ENCODE results near the gene COL27A1. TPM values are rescaled to one million over a fixed set of nuclear protein-coding genes. Genes with fewer than 3 reads are reported as not detected.

COL27A1 gene
- polyA plus RNA-seq, 1 donor (not counting 4 experiments of a cell fraction or from before 2014, with no cell fraction given), result 14.0 TPM

GRCh38 chr9:114164191-114164794, 9.0 kb downstream of the COL27A1 start:
- H3K9me1 ChIP-seq (ENCODE audit: control insufficient read depth, extremely low read depth, insufficient read depth, low read length), result peaks cover 7% of the 10 kb centered on the region
- H3K4me2 ChIP-seq (ENCODE audit: control insufficient read depth, extremely low read depth, insufficient read depth, low read depth, low read length), result peak overlapping the region; percentile 10
- peak overlapping the region; percentile 14 for H3K27ac ChIP-seq (ENCODE audit: control insufficient read depth, insufficient read depth, low read length)
- no peaks in the 10 kb centered on the region for H4K20me1 ChIP-seq (ENCODE audit: control insufficient read depth, extremely low read depth, insufficient read depth, low read length)
- H3K9ac ChIP-seq (ENCODE audit: control insufficient read depth, extremely low read depth, insufficient read depth, low read length), result no peak overlapping the region
- dilution Hi-C loops (cut with MboI; ENCODE audit: extremely low pct_ligation_motif_present, low sequenced_read_pairs), result no loop called here
- peaks cover 52% of the 10 kb centered on the region for H3K79me2 ChIP-seq (ENCODE audit: control insufficient read depth, insufficient read depth, low read length)
- TF ChIP-seq CTCF (optimal IDR thresholded peaks at IDR 0.05 in 1 of 3, IDR thresholded peaks at IDR 0.05 in 1 of 3, conservative IDR thresholded peaks at IDR 0.05 in 1 of 3; ENCODE audit: extremely low read depth in 1 of 3, insufficient read depth in 2 of 3, low read length in 3 of 3) (no peak), EZH2 (IDR thresholded peaks at IDR 0.05; ENCODE audit: low read length) (no peak)
- H3K4me3 ChIP-seq (ENCODE audit: control insufficient read depth in 2 of 3, extremely low read depth in 1 of 3, insufficient read depth in 2 of 3, low read depth in 1 of 3, low read length in 3 of 3), result no peak overlapping the region
- no peaks in the 10 kb centered on the region for H3K9me3 ChIP-seq (ENCODE audit: control insufficient read depth, low read depth, low read length)
- FAIRE-seq, result no peak
- no peak for DNase-seq (ENCODE audit: low read depth, low spot score)
- H3K4me1 ChIP-seq (ENCODE audit: control insufficient read depth, extremely low read depth, insufficient read depth, low read length), result peaks cover 24% of the 10 kb centered on the region
- H2AFZ ChIP-seq (ENCODE audit: control insufficient read depth, low read length), result no peak overlapping the region
- peaks cover 6 to 26% of the 10 kb centered on the region in 2 experiments for H3K36me3 ChIP-seq (ENCODE audit: control insufficient read depth in 2 of 2, extremely low read depth in 1 of 2, insufficient read depth in 2 of 2, low read length in 2 of 2)
- H3K27me3 ChIP-seq (ENCODE audit: control insufficient read depth, extremely low read depth, insufficient read depth, low read length), result no peaks in the 10 kb centered on the region

GRCh38 chr9:114165407-114166102, 10.2 kb downstream of the COL27A1 start:
- no peak for FAIRE-seq
- dilution Hi-C loops (cut with MboI; ENCODE audit: extremely low pct_ligation_motif_present, low sequenced_read_pairs), result no loop called here
- TF ChIP-seq EZH2 (IDR thresholded peaks at IDR 0.05; ENCODE audit: low read length), result no peak
- no peak for TF ChIP-seq CTCF (optimal IDR thresholded peaks at IDR 0.05 in 1 of 3, IDR thresholded peaks at IDR 0.05 in 1 of 3, conservative IDR thresholded peaks at IDR 0.05 in 1 of 3; ENCODE audit: extremely low read depth in 1 of 3, insufficient read depth in 2 of 3, low read length in 3 of 3)

More at GRCh38 chr9:114165407-114166102, 10.2 kb downstream of the COL27A1 start:
- Histone ChIP-seq H3K9ac (ENCODE audit: control insufficient read depth, extremely low read depth, insufficient read depth, low read length) (no peak overlapping the region), H3K4me2 (ENCODE audit: control insufficient read depth, extremely low read depth, insufficient read depth, low read depth, low read length) (no peak overlapping the region), H3K4me1 (ENCODE audit: control insufficient read depth, extremely low read depth, insufficient read depth, low read length) (peaks cover 24% of the 10 kb centered on the region), H3K36me3 (ENCODE audit: control insufficient read depth in 2 of 2, extremely low read depth in 1 of 2, insufficient read depth in 2 of 2, low read length in 2 of 2) (peaks cover 10 to 30% of the 10 kb centered on the region in 2 experiments), H3K27ac (ENCODE audit: control insufficient read depth, insufficient read depth, low read length) (no peak overlapping the region), H4K20me1 (ENCODE audit: control insufficient read depth, extremely low read depth, insufficient read depth, low read length) (no peaks in the 10 kb centered on the region), H3K9me1 (ENCODE audit: control insufficient read depth, extremely low read depth, insufficient read depth, low read length) (peaks cover 7% of the 10 kb centered on the region), H3K9me3 (ENCODE audit: control insufficient read depth, low read depth, low read length) (no peaks in the 10 kb centered on the region), H3K27me3 (ENCODE audit: control insufficient read depth, extremely low read depth, insufficient read depth, low read length) (no peaks in the 10 kb centered on the region), H3K4me3 (ENCODE audit: control insufficient read depth in 2 of 3, extremely low read depth in 1 of 3, insufficient read depth in 2 of 3, low read depth in 1 of 3, low read length in 3 of 3) (no peak overlapping the region), H3K79me2 (ENCODE audit: control insufficient read depth, insufficient read depth, low read length) (peaks cover 43% of the 10 kb centered on the region), H2AFZ (ENCODE audit: control insufficient read depth, low read length) (no peak overlapping the region)
- DNase-seq (ENCODE audit: low read depth, low spot score), result no peak

Data from keratinocyte (primary cell).